KMS-11 (cell line): Measurements from ENCODE around the gene DNM1.

Experiments
- H2AFZ ChIP-seq: fragments of 200-600 bp; sonication (generic); 2 replicates; pipeline ENCODE4 v1.6.1; 2016; ENCODE audit warnings: antibody characterized with exemption, mixed run types, low read depth
- H3K27ac ChIP-seq: fragments of 200-600 bp; sonication (generic); 2 replicates; pipeline ENCODE4 v1.6.1; 2016; ENCODE audit warnings: mild to moderate bottlenecking, mixed run types
- H3K27me3 ChIP-seq: fragments of 200-600 bp; sonication (generic); 2 replicates; pipeline ENCODE4 v1.6.1; 2017; ENCODE audit warnings: mild to moderate bottlenecking, low read depth, mixed run types, moderate library complexity; ENCODE audit not compliant: insufficient read depth
- H3K36me3 ChIP-seq: fragments of 200-600 bp; sonication (generic); 2 replicates; pipeline ENCODE4 v1.6.1; 2017; ENCODE audit warnings: mild to moderate bottlenecking, mixed run types; ENCODE audit not compliant: insufficient read depth
- H3K4me1 ChIP-seq: fragments of 200-600 bp; sonication (generic); 2 replicates; pipeline ENCODE4 v1.6.1; 2016; ENCODE audit warnings: mild to moderate bottlenecking, low read depth, mixed run types; ENCODE audit not compliant: poor library complexity, severe bottlenecking
- H3K4me2 ChIP-seq: fragments of 200-600 bp; sonication (generic); 2 replicates; pipeline ENCODE4 v1.7.0; 2016; ENCODE audit warnings: mild to moderate bottlenecking, mixed run types
- H3K4me3 ChIP-seq: fragments of 200-600 bp; sonication (generic); IDR thresholded peaks from 2 replicates; pipeline ENCODE4 v1.6.1; 2017; ENCODE audit warnings: low read depth, low read length, mixed read lengths; ENCODE audit not compliant: insufficient read depth
- H3K79me2 ChIP-seq: fragments of 200-600 bp; sonication (generic); 2 replicates; pipeline ENCODE4 v1.6.1; 2016; ENCODE audit warnings: low read depth, mixed run types; ENCODE audit not compliant: insufficient read depth
- H3K9ac ChIP-seq: fragments of 200-600 bp; sonication (generic); 2 replicates; pipeline ENCODE4 v1.6.1; 2016; ENCODE audit warnings: mild to moderate bottlenecking, mixed run types
- H4K20me1 ChIP-seq: fragments of 200-600 bp; sonication (generic); 2 replicates; pipeline ENCODE4 v1.6.1; 2016; ENCODE audit warnings: mild to moderate bottlenecking, mixed run types; ENCODE audit not compliant: insufficient read depth
- CTCF ChIP-seq: fragments of 200-600 bp; sonication (generic); conservative IDR thresholded peaks from 2 replicates; pipeline ENCODE4 v1.6.1; 2017; ENCODE audit warnings: low read depth, mild to moderate bottlenecking, antibody characterized with exemption, low read length, moderate library complexity, mixed read lengths

DNM1 gene

GRCh38 chr9:128246471-128246870 lies 43.3 kb downstream of the DNM1 start:
- H2AFZ ChIP-seq, result no peak overlapping the region
- peaks cover 36% of the 10 kb centered on the region for H3K27me3 ChIP-seq
- no peak overlapping the region for H3K27ac ChIP-seq
- no peak overlapping the region for H3K9ac ChIP-seq
- no peaks in the 10 kb centered on the region for H3K36me3 ChIP-seq
- H4K20me1 ChIP-seq, result no peaks in the 10 kb centered on the region
- no peak for TF ChIP-seq CTCF
- H3K79me2 ChIP-seq, result no peaks in the 10 kb centered on the region
- peaks cover 5% of the 10 kb centered on the region for H3K4me1 ChIP-seq
- no peak overlapping the region for H3K4me2 ChIP-seq
- H3K4me3 ChIP-seq, result no peak overlapping the region

DNA sequence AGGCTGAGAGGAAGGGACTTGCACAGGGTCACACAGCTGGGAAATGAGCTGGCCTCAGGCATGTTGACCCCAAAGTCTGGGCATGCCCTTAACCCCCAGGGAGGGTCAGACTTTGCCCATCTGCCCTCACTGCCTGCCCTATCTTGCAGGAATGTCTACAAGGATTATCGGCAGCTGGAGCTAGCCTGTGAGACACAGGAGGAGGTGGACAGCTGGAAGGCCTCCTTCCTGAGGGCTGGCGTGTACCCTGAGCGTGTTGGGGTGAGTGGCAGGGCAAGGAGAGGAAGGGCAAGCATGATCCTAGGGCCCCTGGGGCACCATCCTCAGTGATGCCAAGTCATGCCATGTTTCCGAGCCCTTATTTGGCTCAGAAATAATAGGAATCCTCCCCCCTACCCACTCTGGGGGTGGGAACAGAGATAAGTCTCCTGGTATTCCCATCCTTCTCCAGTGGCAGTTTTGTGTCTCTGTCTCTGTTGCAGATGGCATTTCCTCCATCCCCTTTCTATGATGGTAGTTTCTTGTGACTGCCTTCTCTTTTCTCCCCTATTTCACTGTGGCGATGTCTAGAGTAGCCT lies 44.1 kb downstream of the DNM1 start:
- no peaks in the 10 kb centered on the region for H4K20me1 ChIP-seq
- H3K9ac ChIP-seq, result no peak overlapping the region

DNA sequence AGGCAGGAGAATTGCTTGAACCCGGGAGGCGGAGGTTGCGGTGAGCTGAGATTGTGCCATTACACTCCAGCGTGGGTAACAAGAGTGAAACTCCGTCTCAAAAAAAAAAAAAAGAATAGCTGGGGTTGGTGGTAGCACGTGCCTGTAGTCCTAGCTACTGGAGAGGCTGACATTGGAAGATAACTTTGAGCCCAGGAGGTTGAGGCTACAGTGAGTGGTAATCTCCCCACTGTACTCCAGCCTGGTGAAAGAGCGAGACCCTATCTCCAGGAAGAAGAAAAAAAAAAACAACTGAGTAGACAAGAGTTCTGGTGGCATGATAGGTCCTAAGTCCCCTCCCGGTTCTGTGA lies 46.4 kb downstream of the DNM1 start:
- Histone ChIP-seq H3K36me3 (no peaks in the 10 kb centered on the region), H3K79me2 (no peaks in the 10 kb centered on the region), H3K4me1 (peaks cover 5% of the 10 kb centered on the region), H3K4me3 (no peak overlapping the region), H4K20me1 (no peaks in the 10 kb centered on the region), H3K9ac (no peak overlapping the region), H3K4me2 (peak overlapping the region; percentile 93), H2AFZ (peak overlapping the region; percentile 93), H3K27me3 (peaks cover 23% of the 10 kb centered on the region), H3K27ac (no peak overlapping the region)
- no peak for TF ChIP-seq CTCF

More for the DNA sequence above, 44.1 kb downstream of the DNM1 start:
- Histone ChIP-seq H3K79me2 (no peaks in the 10 kb centered on the region), H3K4me3 (no peak overlapping the region), H3K4me2 (no peak overlapping the region), H3K27me3 (peaks cover 28% of the 10 kb centered on the region), H3K4me1 (peaks cover 5% of the 10 kb centered on the region), H3K27ac (no peak overlapping the region), H2AFZ (no peak overlapping the region), H3K36me3 (no peaks in the 10 kb centered on the region)
- no peak for TF ChIP-seq CTCF

GRCh38 chr9:128249908-128250838 lies 47.0 kb downstream of the DNM1 start:
- no peak overlapping the region for H3K9ac ChIP-seq
- no peak overlapping the region for H3K4me3 ChIP-seq
- peak overlapping the region; percentile 93 for H2AFZ ChIP-seq

More at GRCh38 chr9:128249908-128250838, 47.0 kb downstream of the DNM1 start:
- Histone ChIP-seq H3K36me3 (no peaks in the 10 kb centered on the region), H3K27ac (no peak overlapping the region), H3K4me2 (peak overlapping the region; percentile 93), H3K4me1 (peaks cover 5% of the 10 kb centered on the region), H3K79me2 (no peaks in the 10 kb centered on the region), H3K27me3 (peaks cover 23% of the 10 kb centered on the region), H4K20me1 (no peaks in the 10 kb centered on the region)
- no peak for TF ChIP-seq CTCF
